ENCODE measurements around the gene CD69. TPM values are rescaled to one million over a fixed set of nuclear protein-coding genes. Genes with fewer than 3 reads are reported as not detected.
A peak's percentile ranks its signal among the peaks of the same experiment; 100 is the strongest.

The CD69 gene
- total RNA-seq, 1 experiment from 2014 or later = 0.98 TPM

DNA sequence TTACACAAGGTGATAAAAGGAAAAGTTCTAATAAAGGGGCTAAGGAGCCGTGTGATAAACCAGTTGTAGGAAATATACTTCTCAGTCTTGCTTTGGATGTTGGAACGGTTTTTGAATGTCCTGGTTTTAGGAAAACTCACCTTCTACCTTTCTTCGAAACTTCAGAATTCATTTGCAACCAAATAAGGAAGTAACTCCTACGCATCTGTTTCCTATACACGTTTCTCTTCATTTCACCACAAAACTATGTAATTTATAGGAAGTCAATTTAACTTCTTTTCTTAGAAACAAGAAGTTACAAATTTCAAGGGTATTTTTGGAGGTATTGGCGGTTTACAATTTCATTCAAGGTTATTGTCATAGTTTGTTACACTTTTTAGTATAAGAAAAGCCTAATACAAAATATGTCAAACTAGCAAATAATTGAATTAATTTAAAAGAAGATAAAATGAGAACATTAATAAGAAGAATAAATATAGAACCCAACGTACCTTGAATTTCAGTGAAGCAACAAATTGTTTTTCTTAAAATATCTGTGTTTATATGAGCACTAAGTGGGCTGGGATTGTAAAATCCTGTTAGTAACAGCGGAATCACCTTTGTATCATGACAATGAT, 33.2 kb upstream of the CD69 start:
- H3K9me3 ChIP-seq (ENCODE audit: control insufficient read depth, insufficient read depth, low read depth, low read length) = no peaks in the 10 kb centered on the region
- TF ChIP-seq, protein P1, sequence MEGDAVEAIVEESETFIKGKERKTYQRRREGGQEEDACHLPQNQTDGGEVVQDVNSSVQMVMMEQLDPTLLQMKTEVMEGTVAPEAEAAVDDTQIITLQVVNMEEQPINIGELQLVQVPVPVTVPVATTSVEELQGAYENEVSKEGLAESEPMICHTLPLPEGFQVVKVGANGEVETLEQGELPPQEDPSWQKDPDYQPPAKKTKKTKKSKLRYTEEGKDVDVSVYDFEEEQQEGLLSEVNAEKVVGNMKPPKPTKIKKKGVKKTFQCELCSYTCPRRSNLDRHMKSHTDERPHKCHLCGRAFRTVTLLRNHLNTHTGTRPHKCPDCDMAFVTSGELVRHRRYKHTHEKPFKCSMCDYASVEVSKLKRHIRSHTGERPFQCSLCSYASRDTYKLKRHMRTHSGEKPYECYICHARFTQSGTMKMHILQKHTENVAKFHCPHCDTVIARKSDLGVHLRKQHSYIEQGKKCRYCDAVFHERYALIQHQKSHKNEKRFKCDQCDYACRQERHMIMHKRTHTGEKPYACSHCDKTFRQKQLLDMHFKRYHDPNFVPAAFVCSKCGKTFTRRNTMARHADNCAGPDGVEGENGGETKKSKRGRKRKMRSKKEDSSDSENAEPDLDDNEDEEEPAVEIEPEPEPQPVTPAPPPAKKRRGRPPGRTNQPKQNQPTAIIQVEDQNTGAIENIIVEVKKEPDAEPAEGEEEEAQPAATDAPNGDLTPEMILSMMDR (IDR thresholded peaks at IDR 0.05) = no peak
- TF ChIP-seq POLR2AphosphoS5 (IDR thresholded peaks at IDR 0.05; ENCODE audit: low read depth, low read length) (no peak), TCF7L2 (IDR thresholded peaks at IDR 0.05; ENCODE audit: low read depth, low read length) (no peak), SIN3A (IDR thresholded peaks at IDR 0.05; ENCODE audit: borderline replicate concordance, insufficient read depth, low read depth, low read length) (no peak)
- TF ChIP-seq, protein P2, sequence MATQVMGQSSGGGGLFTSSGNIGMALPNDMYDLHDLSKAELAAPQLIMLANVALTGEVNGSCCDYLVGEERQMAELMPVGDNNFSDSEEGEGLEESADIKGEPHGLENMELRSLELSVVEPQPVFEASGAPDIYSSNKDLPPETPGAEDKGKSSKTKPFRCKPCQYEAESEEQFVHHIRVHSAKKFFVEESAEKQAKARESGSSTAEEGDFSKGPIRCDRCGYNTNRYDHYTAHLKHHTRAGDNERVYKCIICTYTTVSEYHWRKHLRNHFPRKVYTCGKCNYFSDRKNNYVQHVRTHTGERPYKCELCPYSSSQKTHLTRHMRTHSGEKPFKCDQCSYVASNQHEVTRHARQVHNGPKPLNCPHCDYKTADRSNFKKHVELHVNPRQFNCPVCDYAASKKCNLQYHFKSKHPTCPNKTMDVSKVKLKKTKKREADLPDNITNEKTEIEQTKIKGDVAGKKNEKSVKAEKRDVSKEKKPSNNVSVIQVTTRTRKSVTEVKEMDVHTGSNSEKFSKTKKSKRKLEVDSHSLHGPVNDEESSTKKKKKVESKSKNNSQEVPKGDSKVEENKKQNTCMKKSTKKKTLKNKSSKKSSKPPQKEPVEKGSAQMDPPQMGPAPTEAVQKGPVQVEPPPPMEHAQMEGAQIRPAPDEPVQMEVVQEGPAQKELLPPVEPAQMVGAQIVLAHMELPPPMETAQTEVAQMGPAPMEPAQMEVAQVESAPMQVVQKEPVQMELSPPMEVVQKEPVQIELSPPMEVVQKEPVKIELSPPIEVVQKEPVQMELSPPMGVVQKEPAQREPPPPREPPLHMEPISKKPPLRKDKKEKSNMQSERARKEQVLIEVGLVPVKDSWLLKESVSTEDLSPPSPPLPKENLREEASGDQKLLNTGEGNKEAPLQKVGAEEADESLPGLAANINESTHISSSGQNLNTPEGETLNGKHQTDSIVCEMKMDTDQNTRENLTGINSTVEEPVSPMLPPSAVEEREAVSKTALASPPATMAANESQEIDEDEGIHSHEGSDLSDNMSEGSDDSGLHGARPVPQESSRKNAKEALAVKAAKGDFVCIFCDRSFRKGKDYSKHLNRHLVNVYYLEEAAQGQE (IDR thresholded peaks at IDR 0.05; ENCODE audit: insufficient read depth in 1 of 2, low read depth in 2 of 2, low read length in 1 of 2) = no peak
- DNase-seq (ENCODE audit: low read depth, low spot score) = no peak
- H3K27me3 ChIP-seq (ENCODE audit: control insufficient read depth, insufficient read depth, low read length) = no peaks in the 10 kb centered on the region
- intact Hi-C loops (cut with micrococcal nuclease; ENCODE audit: unreplicated experiment) = no loop called here
- H3K27ac ChIP-seq (ENCODE audit: low read length) = no peak overlapping the region; the same call in 1 of the 2 replicates
- ChIA-PET CTCF (no interaction called here), POLR2A (no interaction called here)
- no peaks in the 10 kb centered on the region for H3K36me3 ChIP-seq (ENCODE audit: control insufficient read depth, insufficient read depth, low read length)
- H3K4me1 ChIP-seq (ENCODE audit: control insufficient read depth, insufficient read depth, low read length) = no peaks in the 10 kb centered on the region; the same call in 1 of the 2 replicates
- in situ Hi-C loops (cut with HindIII; ENCODE audit: low pct_unique_long_range_greater_than_20kb, low sequenced_read_pairs) = no loop called here
- ATAC-seq = no peak
- H3K4me3 ChIP-seq (ENCODE audit: low read depth in 2 of 2, low read length in 2 of 2) = no peak overlapping the region
- BruUV-seq (replicated peaks) = no TSS peak

DNA sequence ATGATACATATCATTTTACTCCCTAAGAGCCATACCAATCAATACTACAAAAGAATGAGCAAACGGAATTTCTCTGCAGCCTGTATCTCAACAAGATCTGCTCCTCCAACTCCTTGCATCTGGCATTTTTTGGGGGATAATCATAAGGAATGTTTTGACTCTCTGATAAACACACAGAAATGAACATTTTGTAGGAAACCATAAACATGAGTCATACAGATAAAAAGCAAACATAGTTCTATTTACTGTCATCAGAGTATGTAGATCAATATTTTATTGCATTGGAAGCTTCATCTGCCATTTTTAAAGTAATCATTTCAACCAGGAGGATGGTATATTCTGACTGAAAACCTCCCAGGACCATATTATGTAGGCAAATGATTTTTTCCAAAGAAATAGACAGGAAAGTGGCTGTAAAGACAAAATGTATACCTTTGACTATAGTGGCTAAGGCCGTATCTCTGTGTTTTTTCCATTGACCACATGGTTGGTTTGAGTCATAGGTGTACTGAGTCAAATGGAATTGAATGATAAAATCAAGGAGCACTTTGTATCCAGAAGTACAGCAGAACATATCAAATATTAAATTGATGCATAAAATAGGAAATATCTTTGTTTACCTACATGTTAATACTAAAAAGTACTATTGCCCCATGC, 32.4 kb upstream of the CD69 start:
- TF ChIP-seq POLR2AphosphoS5 (IDR thresholded peaks at IDR 0.05; ENCODE audit: low read depth, low read length) (no peak), TCF7L2 (IDR thresholded peaks at IDR 0.05; ENCODE audit: low read depth, low read length) (no peak), SIN3A (IDR thresholded peaks at IDR 0.05; ENCODE audit: borderline replicate concordance, insufficient read depth, low read depth, low read length) (no peak)
- TF ChIP-seq, protein P2 (IDR thresholded peaks at IDR 0.05; ENCODE audit: insufficient read depth in 1 of 2, low read depth in 2 of 2, low read length in 1 of 2) = no peak
- TF ChIP-seq, protein P1 (IDR thresholded peaks at IDR 0.05) = no peak
- Histone ChIP-seq H3K9me3 (ENCODE audit: control insufficient read depth, insufficient read depth, low read depth, low read length) (no peaks in the 10 kb centered on the region), H3K4me1 (ENCODE audit: control insufficient read depth, insufficient read depth, low read length) (no peaks in the 10 kb centered on the region; the same call in 1 of the 2 replicates), H3K36me3 (ENCODE audit: control insufficient read depth, insufficient read depth, low read length) (no peaks in the 10 kb centered on the region), H3K4me3 (ENCODE audit: low read depth in 2 of 2, low read length in 2 of 2) (no peak overlapping the region), H3K27ac (ENCODE audit: low read length) (no peak overlapping the region; the same call in 1 of the 2 replicates), H3K27me3 (ENCODE audit: control insufficient read depth, insufficient read depth, low read length) (no peaks in the 10 kb centered on the region)
- ChIA-PET CTCF (no interaction called here), POLR2A (no interaction called here)
- ATAC-seq = peak; percentile 85
- DNase-seq (ENCODE audit: low read depth, low spot score) = no peak
- in situ Hi-C loops (cut with HindIII; ENCODE audit: low pct_unique_long_range_greater_than_20kb, low sequenced_read_pairs) (no loop called here), intact Hi-C loops (cut with micrococcal nuclease; ENCODE audit: unreplicated experiment) (no loop called here)
- BruUV-seq (replicated peaks) = no TSS peak
